Adrenal gland (tissue), 5 donors: ENCODE results near the gene PTPRN2.

ENCODE experiments used
- POLR2A ChIP-seq, 2 donors: fragments of 450-650 bp; IDR thresholded peaks; one replicate each; pipeline ENCODE4 v1.6.1; 2017; ENCODE audit warnings: antibody characterized with exemption in 2 of 2, mild to moderate bottlenecking in 2 of 2, moderate library complexity in 1 of 2
- TF ChIP-seq, protein P1 (sequence below), 6 experiments: fragments of 450-650 bp in 4 of 6; fragments of 200-600 bp in 2 of 6; sonication (generic) in 1 of 6; IDR thresholded peaks; 1 replicate in 5 of 6; 2 replicates in 1 of 6; pipeline versions ENCODE4 v1.5.1 to v1.8.0; 2016 to 2021; ENCODE audit warnings: antibody characterized with exemption in 6 of 6, mild to moderate bottlenecking in 2 of 6, moderate library complexity in 1 of 6
- donor health status: DM: no; HTN: no; CAD: no.

- TF ChIP-seq, protein P1, sequence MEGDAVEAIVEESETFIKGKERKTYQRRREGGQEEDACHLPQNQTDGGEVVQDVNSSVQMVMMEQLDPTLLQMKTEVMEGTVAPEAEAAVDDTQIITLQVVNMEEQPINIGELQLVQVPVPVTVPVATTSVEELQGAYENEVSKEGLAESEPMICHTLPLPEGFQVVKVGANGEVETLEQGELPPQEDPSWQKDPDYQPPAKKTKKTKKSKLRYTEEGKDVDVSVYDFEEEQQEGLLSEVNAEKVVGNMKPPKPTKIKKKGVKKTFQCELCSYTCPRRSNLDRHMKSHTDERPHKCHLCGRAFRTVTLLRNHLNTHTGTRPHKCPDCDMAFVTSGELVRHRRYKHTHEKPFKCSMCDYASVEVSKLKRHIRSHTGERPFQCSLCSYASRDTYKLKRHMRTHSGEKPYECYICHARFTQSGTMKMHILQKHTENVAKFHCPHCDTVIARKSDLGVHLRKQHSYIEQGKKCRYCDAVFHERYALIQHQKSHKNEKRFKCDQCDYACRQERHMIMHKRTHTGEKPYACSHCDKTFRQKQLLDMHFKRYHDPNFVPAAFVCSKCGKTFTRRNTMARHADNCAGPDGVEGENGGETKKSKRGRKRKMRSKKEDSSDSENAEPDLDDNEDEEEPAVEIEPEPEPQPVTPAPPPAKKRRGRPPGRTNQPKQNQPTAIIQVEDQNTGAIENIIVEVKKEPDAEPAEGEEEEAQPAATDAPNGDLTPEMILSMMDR (IDR thresholded peaks at IDR 0.05) = no peak
- TF ChIP-seq POLR2A (IDR thresholded peaks at IDR 0.05) = no peak
Observed at GRCh38 chr7:158032561-158033115, 555.0 kb downstream of the PTPRN2 start.
